CD14-positive monocyte (primary cell): Measurements from ENCODE around the gene TPSG1. TPM values are rescaled to one million over a fixed set of nuclear protein-coding genes. Genes with fewer than 3 reads are reported as not detected.

ENCODE experiments used
- DNase-seq, 3 donors: peaks; one replicate each; pipeline ENCODE4 v3.0.0-alpha.2; 2011 to 2022
- H2AFZ ChIP-seq: 2 replicates; pipeline ENCODE4 v1.6.0; 2012; ENCODE audit warnings: mild to moderate bottlenecking, low read depth, low read length, inconsistent platforms; ENCODE audit not compliant: insufficient read depth, poor library complexity, severe bottlenecking
- H3K27ac ChIP-seq, 2 donors: 1 replicate in 1 of 2; 2 replicates in 1 of 2; pipeline ENCODE4 v1.5.1; 2012 to 2013; ENCODE audit warnings: low read length in 2 of 2, control low read depth in 1 of 2, inconsistent platforms in 1 of 2, low read depth in 1 of 2, mild to moderate bottlenecking in 1 of 2
- H3K27me3 ChIP-seq, 2 donors: one replicate each; pipeline versions ENCODE4 v1.6.0 to v1.6.1; 2011 to 2013; ENCODE audit warnings: low read length in 2 of 2; ENCODE audit not compliant: control insufficient read depth in 2 of 2, insufficient read depth in 2 of 2
- H3K36me3 ChIP-seq, 2 donors: replicated peaks in 1 of 2; 1 replicate in 1 of 2; 2 replicates in 1 of 2; pipeline versions ENCODE4 v1.5.1 to v1.6.1; 2012 to 2013; ENCODE audit warnings: low read length in 2 of 2, control low read depth in 1 of 2, inconsistent platforms in 1 of 2, mild to moderate bottlenecking in 1 of 2; ENCODE audit not compliant: insufficient read depth in 2 of 2, control insufficient read depth in 1 of 2
- H3K4me1 ChIP-seq, 2 donors: 1 replicate in 1 of 2; 2 replicates in 1 of 2; pipeline versions ENCODE4 v1.5.1 to v1.6.1; 2012 to 2013; ENCODE audit warnings: low read length in 2 of 2, control low read depth in 1 of 2, inconsistent platforms in 1 of 2, mild to moderate bottlenecking in 1 of 2, moderate library complexity in 1 of 2; ENCODE audit not compliant: insufficient read depth in 2 of 2, control insufficient read depth in 1 of 2
- H3K4me2 ChIP-seq: replicated peaks from 2 replicates; pipeline ENCODE3; 2012; ENCODE audit warnings: low read length, moderate library complexity, mild to moderate bottlenecking; ENCODE audit not compliant: poor library complexity, severe bottlenecking; ENCODE audit errors: extremely low read depth
- H3K4me3 ChIP-seq, 3 experiments: fragments of 200-600 bp in 1 of 3; sonication (generic) in 1 of 3; replicated peaks in 1 of 3; 1 replicate in 2 of 3; 2 replicates in 1 of 3; pipeline ENCODE4 v1.5.1; 2011 to 2013; ENCODE audit warnings: low read length in 3 of 3, mild to moderate bottlenecking in 3 of 3, control low read depth in 2 of 3, low read depth in 2 of 3, inconsistent platforms in 1 of 3, moderate library complexity in 1 of 3
- H3K79me2 ChIP-seq: 2 replicates; pipeline ENCODE4 v1.6.0; 2012; ENCODE audit warnings: mild to moderate bottlenecking, control low read depth, inconsistent platforms, low read length, moderate library complexity; ENCODE audit not compliant: insufficient read depth
- H3K9ac ChIP-seq: 2 replicates; pipeline ENCODE4 v1.6.0; 2017; ENCODE audit warnings: low read length, mild to moderate bottlenecking; ENCODE audit not compliant: insufficient read depth, poor library complexity, severe bottlenecking
- H3K9me3 ChIP-seq, 2 donors: replicated peaks in 1 of 2; 1 replicate in 1 of 2; 2 replicates in 1 of 2; pipeline versions ENCODE4 v1.5.1 to v1.6.1; 2012 to 2013; ENCODE audit warnings: low read length in 2 of 2, control low read depth in 1 of 2; ENCODE audit not compliant: control insufficient read depth in 1 of 2, insufficient read depth in 1 of 2
- H4K20me1 ChIP-seq: 2 replicates; pipeline ENCODE4 v1.6.0; 2012; ENCODE audit warnings: mild to moderate bottlenecking, low read length, control low read depth, moderate library complexity; ENCODE audit not compliant: insufficient read depth
- H3K27ac Mint-ChIP-seq, 7 donors: one replicate each; pipeline ENCODE4 v1.8.0; 2020; ENCODE audit warnings: mild to moderate bottlenecking in 7 of 7, mixed read lengths in 7 of 7, moderate library complexity in 6 of 7, inconsistent platforms in 2 of 7
- H3K27me3 Mint-ChIP-seq, 3 donors: one replicate each; pipeline ENCODE4 v1.8.0; 2021 to 2022; ENCODE audit warnings: low read depth in 3 of 3, mild to moderate bottlenecking in 3 of 3, mixed read lengths in 3 of 3, moderate library complexity in 3 of 3, inconsistent platforms in 1 of 3
- H3K36me3 Mint-ChIP-seq, 2 donors: one replicate each; pipeline ENCODE4 v1.8.0; 2020; ENCODE audit warnings: mixed read lengths in 2 of 2, inconsistent platforms in 1 of 2, mild to moderate bottlenecking in 1 of 2
- H3K4me1 Mint-ChIP-seq: one replicate; pipeline ENCODE4 v1.8.0; 2020; ENCODE audit warnings: mild to moderate bottlenecking, mixed read lengths
- H3K4me3 Mint-ChIP-seq, 2 donors: one replicate each; pipeline ENCODE4 v1.8.0; 2020; ENCODE audit warnings: mild to moderate bottlenecking in 2 of 2, mixed read lengths in 2 of 2, moderate library complexity in 1 of 2
- H3K9me3 Mint-ChIP-seq, 7 donors: one replicate each; pipeline ENCODE4 v1.8.0; 2020 to 2022; ENCODE audit warnings: mixed read lengths in 7 of 7, mild to moderate bottlenecking in 6 of 7, moderate library complexity in 6 of 7, inconsistent platforms in 2 of 7
- WGBS: methylation state at CpG from one replicate; pipeline ENCODE4 v1.1.5; 2013; ENCODE audit warnings: missing lambda C conversion rate; ENCODE audit not compliant: insufficient coverage; 5-methylcytosine and 5-hydroxymethylcytosine counted together
- intact Hi-C, 2 donors: fragments of 100-400 bp; cut with micrococcal nuclease; formaldehyde crosslinking; loops; one replicate each; pipeline versions ENCODE4 v1.15.0 to v1.15.1; 2023
- polyA plus RNA-seq, 3 donors: library from polyadenylated mRNA; depleted of rRNA in 1 of 3; unstranded in 2 of 3; stranded (reverse) in 1 of 3; fragments of 300-500 nt in 2 of 3; fragments of >200 nt in 1 of 3; fragmentation: Illumina TruSeq in 2 of 3; gene quantifications; 1 replicate in 2 of 3; 2 replicates in 1 of 3; pipeline ENCODE4 v1.2.3, GENCODE V29; 2012 to 2021
- TF ChIP-seq, protein P1 (sequence below): fragments of 200-600 bp; IDR thresholded peaks from one replicate; pipeline ENCODE4 v1.8.0; 2022; ENCODE audit warnings: antibody characterized with exemption, mild to moderate bottlenecking

The TPSG1 gene
- polyA plus RNA-seq, 3 donors = not detected

DNA sequence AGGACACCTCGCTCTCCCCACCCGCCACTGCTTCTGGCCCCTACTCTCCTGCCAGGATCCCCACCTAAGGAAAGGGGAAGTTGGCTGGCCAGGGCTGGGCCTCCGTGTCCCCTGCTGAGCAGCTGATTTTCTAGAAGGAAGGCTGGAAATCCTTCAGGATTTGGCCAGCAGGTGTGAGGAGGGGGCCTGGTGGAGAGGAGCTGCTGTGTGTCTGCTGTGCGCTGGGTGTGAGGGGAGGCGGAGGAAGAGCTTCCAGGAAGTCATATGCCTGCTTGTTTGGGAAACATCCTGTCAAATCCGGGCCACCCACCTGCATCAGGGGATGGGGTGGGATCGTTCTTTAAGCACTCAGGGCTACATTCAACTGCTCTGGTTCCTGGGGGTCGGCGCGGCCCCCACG lies 28.6 kb downstream of the TPSG1 start:
- Mint-ChIP-seq H3K9me3 (peaks cover 0 to 17% (median 9%) of the 10 kb centered on the region in 7 donors), H3K27ac (no peak overlapping the region), H3K27me3 (peaks cover 2 to 7% (median 4%) of the 10 kb centered on the region in 3 donors), H3K4me1 (no peaks in the 10 kb centered on the region), H3K4me3 (no peak overlapping the region), H3K36me3 (no peaks in the 10 kb centered on the region)
- Histone ChIP-seq H3K4me3 (no peak overlapping the region), H3K9me3 (peaks cover 0 to 6% of the 10 kb centered on the region in 2 donors), H3K27ac (no peak overlapping the region), H3K79me2 (no peaks in the 10 kb centered on the region), H2AFZ (no peak overlapping the region), H3K27me3 (no peaks in the 10 kb centered on the region), H3K36me3 (no peaks in the 10 kb centered on the region), H4K20me1 (no peaks in the 10 kb centered on the region), H3K4me2 (no peak overlapping the region), H3K4me1 (no peaks in the 10 kb centered on the region), H3K9ac (no peak overlapping the region)
- intact Hi-C loops = no loop called here
- no peak for DNase-seq
- TF ChIP-seq, protein P1, sequence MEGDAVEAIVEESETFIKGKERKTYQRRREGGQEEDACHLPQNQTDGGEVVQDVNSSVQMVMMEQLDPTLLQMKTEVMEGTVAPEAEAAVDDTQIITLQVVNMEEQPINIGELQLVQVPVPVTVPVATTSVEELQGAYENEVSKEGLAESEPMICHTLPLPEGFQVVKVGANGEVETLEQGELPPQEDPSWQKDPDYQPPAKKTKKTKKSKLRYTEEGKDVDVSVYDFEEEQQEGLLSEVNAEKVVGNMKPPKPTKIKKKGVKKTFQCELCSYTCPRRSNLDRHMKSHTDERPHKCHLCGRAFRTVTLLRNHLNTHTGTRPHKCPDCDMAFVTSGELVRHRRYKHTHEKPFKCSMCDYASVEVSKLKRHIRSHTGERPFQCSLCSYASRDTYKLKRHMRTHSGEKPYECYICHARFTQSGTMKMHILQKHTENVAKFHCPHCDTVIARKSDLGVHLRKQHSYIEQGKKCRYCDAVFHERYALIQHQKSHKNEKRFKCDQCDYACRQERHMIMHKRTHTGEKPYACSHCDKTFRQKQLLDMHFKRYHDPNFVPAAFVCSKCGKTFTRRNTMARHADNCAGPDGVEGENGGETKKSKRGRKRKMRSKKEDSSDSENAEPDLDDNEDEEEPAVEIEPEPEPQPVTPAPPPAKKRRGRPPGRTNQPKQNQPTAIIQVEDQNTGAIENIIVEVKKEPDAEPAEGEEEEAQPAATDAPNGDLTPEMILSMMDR = no peak
- 59% methylated on average over 7 of the region's 11 CpGs for WGBS

DNA sequence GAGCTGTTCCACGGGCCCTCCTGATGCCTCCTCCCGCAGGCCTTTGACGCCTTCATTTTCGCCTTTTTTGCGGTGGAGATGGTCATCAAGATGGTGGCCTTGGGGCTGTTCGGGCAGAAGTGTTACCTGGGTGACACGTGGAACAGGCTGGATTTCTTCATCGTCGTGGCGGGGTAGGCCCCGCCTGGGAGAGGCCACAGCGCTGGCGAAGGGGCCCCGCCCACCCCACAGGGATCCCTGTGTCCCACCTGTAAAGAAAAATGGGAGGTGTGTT lies 29.7 kb downstream of the TPSG1 start:
- H3K36me3 ChIP-seq = no peaks in the 10 kb centered on the region
- no peak overlapping the region for H3K9ac ChIP-seq
- TF ChIP-seq, protein P1 = no peak
- H3K4me1 ChIP-seq = no peaks in the 10 kb centered on the region
- H3K4me1 Mint-ChIP-seq = no peaks in the 10 kb centered on the region
- no peak overlapping the region for H3K4me3 Mint-ChIP-seq
- DNase-seq = no peak
- no peaks in the 10 kb centered on the region for H4K20me1 ChIP-seq
- no peaks in the 10 kb centered on the region for H3K36me3 Mint-ChIP-seq
- no peak overlapping the region for H3K27ac Mint-ChIP-seq
- 70% methylated on average over 5 of the region's 14 CpGs for WGBS
- intact Hi-C loops = no loop called here
- no peak overlapping the region for H3K27ac ChIP-seq
- H3K27me3 ChIP-seq = no peaks in the 10 kb centered on the region
- H3K4me3 ChIP-seq = no peak overlapping the region
- peaks cover 0 to 14% (median 9%) of the 10 kb centered on the region in 7 donors for H3K9me3 Mint-ChIP-seq
- H2AFZ ChIP-seq = no peak overlapping the region
- peaks cover 0 to 3% of the 10 kb centered on the region in 2 donors for H3K9me3 ChIP-seq
- peaks cover 2 to 7% (median 4%) of the 10 kb centered on the region in 3 donors for H3K27me3 Mint-ChIP-seq
- H3K79me2 ChIP-seq = no peaks in the 10 kb centered on the region
- no peak overlapping the region for H3K4me2 ChIP-seq
